DMS79 treated with DMSO at 0.1 percent for 48 hours (cell line): Measurements from ENCODE around the gene ANKRD36.
"Not testable (repeated sequence)": the region's sequence is repeated elsewhere in the genome, so short reads cannot be mapped to it uniquely, and the experiment has no call there.

ENCODE experiments used
- DNase-seq: peaks from one replicate; lab custom pipeline; 2025; lab: John Stamatoyannopoulos, UW

The ANKRD36 gene

GRCh38 chr2:97113050-97113881 is at the start of gene ANKRD36:
ANKRD36 (plus strand) TSS chr2:97113153; CDS start chr2:97113740, 587 bp downstream.
- not testable (repeated sequence) for DNase-seq

GRCh38 chr2:97066030-97066429 is 46.9 kb upstream of the ANKRD36 start:
- DNase-seq, result not testable (repeated sequence)

DNA sequence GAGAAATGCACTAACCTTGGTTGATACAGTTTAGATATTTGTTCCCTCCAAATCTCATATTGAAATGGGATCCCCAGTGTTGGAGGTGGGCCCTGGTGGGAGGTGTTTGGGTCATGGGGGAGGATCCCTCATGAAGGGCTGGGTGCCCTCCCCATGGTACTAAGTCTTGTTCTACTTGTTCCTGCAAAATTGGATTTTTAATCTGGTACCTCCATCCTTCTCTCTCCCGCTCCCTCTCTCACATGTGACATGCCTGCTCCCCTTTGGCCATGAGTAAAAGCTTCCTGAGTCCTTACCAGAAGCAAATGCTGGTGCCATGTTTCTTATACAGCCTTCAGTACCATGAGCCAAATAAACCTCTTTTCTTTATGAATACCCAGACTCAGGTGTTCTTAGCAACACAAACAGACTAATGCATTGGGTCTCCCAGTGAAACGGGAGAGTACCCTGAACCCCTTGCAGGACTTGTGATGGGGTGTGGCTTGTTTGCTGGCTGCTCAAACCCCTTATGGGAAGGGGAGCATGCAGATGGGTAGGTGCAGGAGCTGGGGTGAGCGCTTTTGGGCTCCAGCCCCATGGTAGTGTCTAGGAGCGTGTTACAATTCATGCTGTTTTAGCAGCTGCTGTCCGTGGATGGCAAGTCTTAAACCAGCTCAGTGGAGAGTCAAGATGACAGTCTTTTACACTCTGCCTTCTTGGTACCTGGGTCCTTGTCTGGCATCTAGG is 45.5 kb upstream of the ANKRD36 start:
- no peak for DNase-seq

- DNase-seq, result no peak
These were observed 44.9 kb upstream of the ANKRD36 start for GRCh38 chr2:97068074-97068473.

DNA sequence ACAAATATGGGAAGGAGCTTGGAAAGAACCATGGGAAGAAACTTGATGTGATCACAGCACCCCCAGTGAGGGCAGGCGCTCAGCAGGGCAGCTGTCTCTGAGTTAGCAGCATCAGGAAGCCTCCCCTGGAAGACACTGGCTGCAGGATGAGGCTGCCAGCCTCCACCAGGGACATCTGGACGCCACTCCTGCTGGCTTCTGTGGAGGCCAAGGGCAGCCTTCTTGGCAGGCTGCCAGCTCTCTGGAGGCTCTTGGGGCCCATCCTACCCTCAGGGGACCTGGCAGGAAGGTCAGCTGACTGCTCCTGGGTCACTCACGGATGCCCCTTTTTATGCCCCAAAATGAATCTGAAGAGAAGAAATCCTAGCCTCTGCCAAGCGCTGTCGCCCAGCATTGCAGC is 44.2 kb upstream of the ANKRD36 start:
- not testable (repeated sequence) for DNase-seq

- not testable (repeated sequence) for DNase-seq
These were observed 42.0 kb upstream of the ANKRD36 start for GRCh38 chr2:97070915-97071314.

DNA sequence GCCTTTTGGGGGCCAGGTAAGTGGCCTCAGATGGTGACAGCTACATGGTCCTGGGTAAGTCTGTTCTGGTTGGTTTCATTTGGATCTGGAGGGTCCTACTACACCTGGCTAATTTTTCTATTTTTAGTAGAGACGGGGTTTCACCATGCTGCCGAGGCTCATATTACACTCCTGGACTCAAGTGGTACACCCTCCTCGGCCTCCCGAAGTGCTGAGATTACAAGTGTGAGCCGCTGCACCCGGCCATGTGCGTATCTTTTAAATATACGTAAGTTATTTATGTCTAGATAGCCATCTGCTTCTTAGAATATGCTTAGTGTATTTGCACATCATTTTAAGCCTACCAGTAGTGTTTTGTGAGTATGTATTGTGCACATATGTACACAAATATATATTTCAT is 35.7 kb upstream of the ANKRD36 start:
- peak; percentile 42 for DNase-seq

DNA sequence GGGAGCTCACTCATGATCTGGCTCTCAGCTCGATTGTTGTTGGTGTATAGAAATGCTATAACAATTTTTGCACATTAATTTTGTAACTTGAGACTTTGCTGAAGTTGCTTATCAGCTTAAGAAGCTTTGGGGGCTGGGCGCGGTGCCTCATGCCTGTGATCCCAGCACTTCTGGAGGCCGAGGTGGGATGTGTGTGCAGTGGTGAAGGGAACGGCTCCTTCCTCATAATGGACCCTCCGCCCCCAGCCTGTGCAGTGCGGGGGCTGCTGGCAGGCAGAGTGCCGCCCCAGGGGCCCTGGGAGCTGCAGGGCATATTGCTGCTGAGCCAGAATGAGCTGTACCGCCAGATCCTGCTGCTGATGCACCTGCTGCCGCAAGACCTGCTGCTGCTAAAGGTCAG is 32.1 kb upstream of the ANKRD36 start:
- DNase-seq, result not testable (repeated sequence)

GRCh38 chr2:97082206-97082605 is 30.7 kb upstream of the ANKRD36 start:
- DNase-seq, result not testable (repeated sequence)

DNA sequence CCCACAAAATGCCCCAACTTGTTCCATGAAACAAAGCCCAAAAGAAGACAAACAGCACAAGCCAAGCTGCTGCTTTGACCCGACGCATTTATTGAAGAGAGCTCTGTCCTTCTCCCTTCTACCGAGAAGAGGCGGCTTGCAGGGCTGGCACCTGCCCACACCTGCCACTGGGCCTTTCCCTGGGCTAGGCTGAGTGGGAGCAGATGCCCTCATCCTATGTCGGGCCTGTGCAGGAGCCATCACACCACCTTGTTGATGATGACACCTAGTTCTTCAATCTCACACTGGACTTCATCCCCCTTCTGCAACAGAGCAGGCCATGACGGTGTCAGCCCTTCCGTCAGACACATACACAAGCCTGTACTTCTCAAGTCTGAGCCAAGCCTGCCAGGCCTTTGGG is 29.4 kb upstream of the ANKRD36 start:
- DNase-seq, result not testable (repeated sequence)

- not testable (repeated sequence) for DNase-seq
These were observed 27.9 kb upstream of the ANKRD36 start for GRCh38 chr2:97085093-97085492.

GRCh38 chr2:97088706-97089105 is 24.2 kb upstream of the ANKRD36 start:
- DNase-seq, result not testable (repeated sequence)

GRCh38 chr2:97092946-97093345 is 20.0 kb upstream of the ANKRD36 start:
- DNase-seq, result not testable (repeated sequence)

DNA sequence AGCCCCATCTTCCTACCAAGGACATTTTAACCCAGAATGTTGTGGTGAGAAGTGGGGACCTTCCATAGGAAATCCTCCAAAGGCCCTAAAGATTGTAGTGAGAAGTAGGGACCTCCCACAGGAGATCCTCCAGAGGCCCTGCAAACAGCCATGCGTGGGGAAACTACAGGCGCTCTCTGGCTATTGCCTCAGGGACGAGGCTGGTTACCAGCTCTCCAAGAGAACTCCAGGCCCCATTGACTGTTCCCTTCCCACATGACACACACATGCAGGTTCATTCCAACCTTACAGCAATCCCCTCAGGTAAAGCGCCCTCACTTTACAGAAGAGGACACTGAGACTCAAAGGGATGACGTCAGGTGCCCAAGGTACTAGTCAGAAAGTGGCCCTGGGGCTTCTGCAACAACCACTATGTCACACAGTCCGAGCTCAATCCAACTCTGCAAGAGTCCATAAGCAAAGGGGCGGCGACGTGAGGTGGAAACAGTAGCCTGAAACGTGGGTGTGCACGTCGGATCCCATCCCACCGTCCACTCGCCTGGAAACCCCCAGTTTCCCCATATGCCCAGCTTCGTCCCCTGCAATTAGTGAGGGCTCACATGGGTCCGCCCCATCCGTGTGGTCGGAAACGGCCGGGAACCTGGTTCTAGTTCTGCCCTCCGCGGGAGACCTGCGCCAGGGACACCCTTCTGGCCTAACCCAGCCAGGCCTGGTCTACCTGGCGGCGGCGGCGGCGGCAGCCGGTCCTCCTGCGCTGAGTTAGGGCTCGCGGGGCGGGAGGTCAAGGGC is 18.8 kb upstream of the ANKRD36 start:
- not testable (repeated sequence) for DNase-seq

DNA sequence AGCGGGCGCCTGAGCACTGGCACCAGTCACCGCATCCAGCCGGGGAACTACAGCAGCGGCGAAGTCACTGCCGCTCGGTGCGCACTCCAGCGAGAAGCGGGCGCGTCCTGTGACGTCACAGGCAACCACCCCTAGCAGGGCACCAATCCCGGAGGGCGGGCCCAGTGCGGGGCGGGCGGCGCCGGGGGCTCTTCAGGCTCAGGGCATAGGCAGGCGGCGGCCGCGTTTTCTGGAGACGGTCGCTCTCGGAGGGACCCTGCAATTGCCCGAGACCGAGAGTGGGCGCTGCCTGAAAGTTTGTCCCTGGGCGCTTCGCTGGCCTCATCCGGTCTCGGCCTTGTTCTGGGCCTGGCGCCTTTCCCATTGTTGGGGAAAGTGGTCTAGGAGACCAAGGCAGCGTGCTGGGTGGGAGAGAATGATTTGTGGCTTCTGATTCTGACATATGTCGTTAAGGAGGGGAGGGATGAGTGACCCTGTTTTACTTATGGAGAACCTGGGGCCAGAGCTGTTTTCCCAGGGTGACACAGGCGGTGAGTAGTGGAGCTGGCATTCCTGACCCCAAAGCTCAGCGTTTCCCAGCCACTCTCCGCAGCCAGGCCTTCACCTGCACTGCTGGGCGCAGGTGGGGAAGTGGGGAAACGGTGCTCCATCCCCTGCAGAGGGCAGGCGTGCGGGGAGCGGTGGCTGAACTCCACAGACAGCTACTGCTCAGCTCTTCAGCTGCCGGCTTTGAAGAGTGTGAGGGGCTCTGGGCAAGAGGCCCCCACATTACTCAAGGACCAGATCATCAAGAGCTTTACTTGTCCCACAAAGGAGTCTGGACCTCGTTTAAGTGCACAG is 18.0 kb upstream of the ANKRD36 start, which contains the start of gene FAHD2B:
FAHD2B (minus strand) TSS at position 111 of the 840 bp plus-strand sequence. CDS start 3,176 bp downstream, outside the sequence.
- DNase-seq, result peak; percentile 35

DNA sequence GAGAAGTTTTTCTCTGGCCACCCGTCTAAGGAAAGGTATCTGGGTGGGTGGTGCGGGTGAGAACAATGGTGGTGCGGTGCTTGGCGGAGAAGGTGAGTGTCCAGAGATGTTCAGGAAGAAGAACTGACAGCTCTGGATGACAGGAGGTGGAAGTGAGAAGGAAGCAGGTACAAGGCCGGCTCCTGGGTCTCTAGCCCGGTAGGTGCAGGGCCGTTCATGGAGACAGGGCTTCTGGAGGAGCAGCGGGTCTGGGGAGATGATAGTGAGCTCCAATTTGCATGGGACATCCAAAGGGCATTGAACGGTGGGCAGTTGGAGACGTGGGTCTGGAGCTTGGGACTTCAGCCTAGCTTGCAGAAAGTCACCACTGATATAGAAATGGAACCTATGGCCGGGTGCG is 17.3 kb upstream of the ANKRD36 start:
- DNase-seq, result no peak

DNA sequence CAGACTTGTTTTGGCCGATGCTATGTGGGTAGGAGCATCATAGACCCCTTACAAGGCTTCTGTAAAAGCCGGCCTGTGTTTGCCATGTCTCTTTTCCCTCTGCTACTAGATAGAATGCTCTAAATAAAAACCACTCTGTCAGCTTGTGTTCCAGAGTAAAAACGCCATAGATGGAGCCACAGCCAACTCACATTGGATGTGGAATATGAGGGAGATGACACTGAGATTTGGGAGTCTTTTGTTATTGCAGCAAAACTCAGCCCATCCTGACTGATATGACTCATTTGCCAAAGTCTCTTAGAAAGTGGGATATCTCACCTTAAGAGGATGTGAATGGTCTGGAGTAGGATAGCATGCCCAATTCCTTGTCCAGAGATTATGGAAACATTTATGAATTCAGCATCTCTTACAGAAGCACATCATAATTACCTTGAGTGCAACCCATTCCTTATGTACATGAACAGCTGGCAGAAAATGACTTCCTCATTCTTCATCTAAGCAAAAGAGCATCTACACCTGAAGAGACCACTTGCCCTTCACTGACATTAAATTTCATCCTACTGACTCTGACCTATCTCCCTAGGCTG is 14.1 kb upstream of the ANKRD36 start:
- DNase-seq, result not testable (repeated sequence)

GRCh38 chr2:97106878-97107277 is 6.1 kb upstream of the ANKRD36 start:
- DNase-seq, result not testable (repeated sequence)

DNA sequence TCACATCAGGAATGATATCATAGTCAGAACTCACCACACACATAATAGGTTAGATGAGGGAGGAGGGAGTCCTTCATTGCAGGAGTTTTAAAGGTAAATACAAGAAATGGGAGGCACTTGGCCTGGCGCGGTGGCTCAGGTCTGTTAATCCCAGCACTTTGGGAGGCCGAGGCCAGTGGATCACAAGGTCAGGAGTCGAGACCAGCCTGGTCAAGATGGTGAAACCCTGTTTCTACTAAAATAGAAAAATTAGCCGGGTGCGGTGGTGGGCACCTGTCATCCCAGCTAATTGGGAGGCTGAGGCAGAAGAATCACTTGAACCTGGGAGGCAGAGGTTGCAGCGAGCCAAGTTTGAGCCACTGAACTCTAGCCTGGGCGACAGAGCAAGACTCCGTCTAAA is 1.7 kb upstream of the ANKRD36 start:
- DNase-seq, result not testable (repeated sequence)

- DNase-seq, result not testable (repeated sequence)
These were observed 468 bp upstream of the ANKRD36 start for GRCh38 chr2:97112320-97113049.
